GM20000 (cell line): Measurements from ENCODE around the gene RGS3.

Experiments
- DNase-seq: peaks from one replicate; pipeline ENCODE4 v3.0.0; 2012; ENCODE audit warnings: low spot score
- TF ChIP-seq, protein P1 (sequence below): IDR thresholded peaks from 2 replicates; pipeline ENCODE4 v1.5.1; 2012; ENCODE audit warnings: mild to moderate bottlenecking, control low read depth; ENCODE audit errors: extremely low read depth, missing control alignments

RGS3 gene

DNA sequence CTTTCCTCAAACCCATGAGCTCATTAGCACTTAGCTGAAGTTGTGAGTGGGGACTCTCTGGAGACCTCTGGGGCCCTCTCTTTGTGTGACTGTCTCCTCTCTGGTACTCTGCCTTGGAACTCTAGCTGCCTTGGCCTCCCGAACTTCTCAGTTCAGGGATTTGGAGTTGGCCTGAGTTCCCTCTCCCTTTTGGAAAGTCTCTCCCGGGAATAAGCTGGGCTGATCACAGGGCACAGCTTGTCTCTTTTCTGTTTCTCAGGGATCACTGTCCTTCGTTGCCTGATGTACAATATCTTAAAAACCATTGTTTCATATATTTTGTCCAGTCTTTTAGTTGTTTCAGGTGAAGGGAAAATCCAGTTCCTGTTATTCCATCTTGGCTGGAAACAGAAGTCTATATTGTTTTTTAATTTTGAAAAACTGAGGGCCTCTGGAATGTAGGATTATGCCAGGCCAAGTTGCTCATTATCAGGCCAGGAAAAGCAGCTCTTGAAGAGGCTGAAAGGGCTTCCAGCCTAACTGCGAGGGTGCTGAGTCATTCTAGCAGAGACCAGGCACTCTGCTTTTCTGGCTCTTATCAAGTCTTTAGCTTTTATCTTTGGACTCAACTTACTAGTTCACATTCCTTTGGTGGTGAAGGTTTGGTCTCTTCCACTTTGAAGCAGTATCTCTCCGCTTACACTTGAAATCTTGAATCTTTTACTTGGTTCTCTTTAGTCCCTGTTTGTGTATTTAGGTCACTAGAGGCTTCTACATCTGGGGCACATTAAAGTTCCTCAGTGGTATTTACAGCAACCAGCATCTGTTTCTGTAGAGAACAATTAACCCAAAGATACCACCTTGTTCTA, 8.4 kb upstream of the RGS3 start:
- TF ChIP-seq, protein P1, sequence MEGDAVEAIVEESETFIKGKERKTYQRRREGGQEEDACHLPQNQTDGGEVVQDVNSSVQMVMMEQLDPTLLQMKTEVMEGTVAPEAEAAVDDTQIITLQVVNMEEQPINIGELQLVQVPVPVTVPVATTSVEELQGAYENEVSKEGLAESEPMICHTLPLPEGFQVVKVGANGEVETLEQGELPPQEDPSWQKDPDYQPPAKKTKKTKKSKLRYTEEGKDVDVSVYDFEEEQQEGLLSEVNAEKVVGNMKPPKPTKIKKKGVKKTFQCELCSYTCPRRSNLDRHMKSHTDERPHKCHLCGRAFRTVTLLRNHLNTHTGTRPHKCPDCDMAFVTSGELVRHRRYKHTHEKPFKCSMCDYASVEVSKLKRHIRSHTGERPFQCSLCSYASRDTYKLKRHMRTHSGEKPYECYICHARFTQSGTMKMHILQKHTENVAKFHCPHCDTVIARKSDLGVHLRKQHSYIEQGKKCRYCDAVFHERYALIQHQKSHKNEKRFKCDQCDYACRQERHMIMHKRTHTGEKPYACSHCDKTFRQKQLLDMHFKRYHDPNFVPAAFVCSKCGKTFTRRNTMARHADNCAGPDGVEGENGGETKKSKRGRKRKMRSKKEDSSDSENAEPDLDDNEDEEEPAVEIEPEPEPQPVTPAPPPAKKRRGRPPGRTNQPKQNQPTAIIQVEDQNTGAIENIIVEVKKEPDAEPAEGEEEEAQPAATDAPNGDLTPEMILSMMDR, result no peak
- DNase-seq, result peak; percentile 39

DNA sequence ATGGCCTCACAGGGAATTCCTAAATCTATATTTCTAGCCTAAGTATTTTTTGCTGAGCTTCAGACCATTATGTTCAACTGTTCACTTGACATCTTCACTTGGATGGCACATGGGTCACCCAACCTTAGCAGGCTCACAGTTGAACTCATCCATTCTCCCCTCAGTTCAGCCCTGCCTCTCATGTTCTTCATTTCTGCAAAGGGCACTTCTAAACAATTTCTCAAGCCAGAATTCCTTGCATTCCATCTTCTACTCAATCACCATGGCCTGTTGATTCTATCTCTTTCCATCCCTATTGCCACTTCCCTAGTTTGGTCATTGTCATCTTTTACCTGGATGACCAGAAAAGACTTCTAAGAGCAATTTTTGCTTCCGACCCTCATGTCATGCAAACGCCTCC, 7.3 kb upstream of the RGS3 start:
- DNase-seq, result no peak
- TF ChIP-seq, protein P1, result no peak

DNA sequence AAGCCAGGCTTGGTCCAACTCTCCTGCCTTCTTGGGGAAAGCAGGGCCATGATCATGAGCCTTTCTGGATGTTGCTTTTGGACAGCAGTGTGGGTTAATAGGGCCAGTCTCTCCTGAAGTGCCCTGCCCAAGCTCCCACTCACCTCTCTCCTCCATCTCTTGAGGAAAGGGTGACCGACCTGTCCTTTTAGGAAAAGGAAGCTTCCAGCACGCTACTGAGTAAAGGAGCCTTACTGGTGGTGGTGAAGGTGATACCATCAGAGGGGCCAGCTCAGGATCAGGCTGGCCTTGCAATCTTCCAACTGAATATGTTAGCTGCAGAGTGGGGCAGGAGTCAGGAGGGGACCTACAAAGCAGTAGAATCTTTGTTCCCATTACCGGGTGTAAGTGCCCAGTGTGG, 2.2 kb upstream of the RGS3 start:
- no peak for DNase-seq
- TF ChIP-seq, protein P1, result no peak

- TF ChIP-seq, protein P1, result no peak
- no peak for DNase-seq
Measured at GRCh38 chr9:113461943-113462342, 1.6 kb upstream of the RGS3 start.

DNA sequence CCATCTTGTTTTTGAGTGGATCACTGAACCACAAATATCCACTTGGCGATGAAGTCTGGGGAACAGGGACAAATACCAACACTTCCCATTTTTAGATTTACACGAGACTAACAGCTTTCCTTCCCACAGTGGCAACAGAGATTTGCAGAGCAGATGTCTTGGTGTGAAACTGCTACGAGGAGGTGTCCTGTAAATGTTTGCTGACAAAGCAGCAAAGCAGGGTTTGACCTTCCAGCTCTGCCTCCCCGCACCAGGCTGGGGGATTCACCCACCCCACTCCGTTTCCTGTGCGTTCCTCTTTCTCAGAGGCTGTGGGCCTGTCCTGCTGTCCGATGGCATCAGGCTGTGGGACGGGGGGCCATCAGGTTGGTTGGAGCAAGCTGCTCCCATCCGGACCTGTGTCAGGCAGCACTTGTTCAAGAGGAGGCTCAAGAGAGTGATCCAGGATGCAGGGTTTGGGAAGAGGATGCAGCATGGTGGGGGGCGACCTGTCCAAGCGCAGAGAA, 693 bp upstream of the RGS3 start:
- TF ChIP-seq, protein P1, result no peak
- peak; percentile 22 for DNase-seq

- no peak for DNase-seq
- TF ChIP-seq, protein P1, result no peak
Measured at GRCh38 chr9:113464286-113464660, 746 bp downstream of the RGS3 start.

DNA sequence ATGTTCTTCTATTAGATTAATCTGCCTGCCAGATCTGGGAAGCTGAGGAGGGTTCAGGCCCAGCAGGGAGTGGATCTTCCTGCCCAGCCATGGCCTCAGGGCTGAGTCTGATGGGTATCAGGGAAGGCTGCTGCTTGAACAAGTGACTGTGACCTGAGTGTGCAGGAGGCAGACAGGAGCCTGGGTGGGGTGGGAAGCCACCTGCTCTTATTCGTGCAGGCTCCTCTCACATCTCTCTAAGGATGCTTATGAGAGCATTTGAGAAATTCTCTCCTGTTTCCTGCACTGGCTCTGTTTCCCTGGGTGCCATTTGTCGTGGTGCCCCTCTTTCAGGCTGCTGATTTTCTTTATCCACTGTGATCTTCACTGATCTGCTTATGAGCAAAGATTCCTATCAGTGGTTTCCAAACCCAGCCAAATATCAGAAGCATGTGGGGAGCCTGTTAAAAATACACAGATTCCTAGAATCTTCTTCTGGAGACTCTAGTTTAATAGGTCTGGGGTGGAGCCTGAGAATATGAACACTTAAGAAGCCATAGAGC, 2.1 kb downstream of the RGS3 start:
- TF ChIP-seq, protein P1, result no peak
- no peak for DNase-seq
